Pons (tissue), 1 donor: Measurements from ENCODE around the gene ATP2A1.
"Not testable (repeated sequence)": the region's sequence is repeated elsewhere in the genome, so short reads cannot be mapped to it uniquely, and the experiment has no call there.

Experiments
- DNase-seq: peaks from one replicate; pipeline ENCODE4 v3.0.0-alpha.2; 2016; ENCODE audit warnings: low spot score

ATP2A1 gene

DNA sequence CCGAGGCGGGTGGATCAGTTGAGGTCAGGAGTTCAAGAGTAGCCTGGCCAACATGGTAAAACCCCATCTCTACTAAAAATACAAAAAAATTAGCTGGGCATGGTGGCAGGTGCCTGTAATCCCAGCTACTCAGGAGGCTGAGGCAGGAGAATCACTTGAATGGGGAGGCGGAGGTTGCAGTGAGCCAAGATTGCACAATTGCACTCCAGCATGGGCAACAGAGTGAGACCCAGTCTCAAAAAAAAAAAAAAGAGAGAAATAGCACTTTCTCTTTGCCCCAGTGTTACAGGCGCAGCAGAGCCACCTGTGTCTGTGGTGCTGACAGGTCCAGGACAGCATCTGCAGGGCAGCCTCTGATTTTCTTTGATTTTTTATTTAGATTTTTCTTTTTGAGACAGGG lies 3.3 kb downstream of the ATP2A1 start:
- DNase-seq: not testable (repeated sequence)

DNA sequence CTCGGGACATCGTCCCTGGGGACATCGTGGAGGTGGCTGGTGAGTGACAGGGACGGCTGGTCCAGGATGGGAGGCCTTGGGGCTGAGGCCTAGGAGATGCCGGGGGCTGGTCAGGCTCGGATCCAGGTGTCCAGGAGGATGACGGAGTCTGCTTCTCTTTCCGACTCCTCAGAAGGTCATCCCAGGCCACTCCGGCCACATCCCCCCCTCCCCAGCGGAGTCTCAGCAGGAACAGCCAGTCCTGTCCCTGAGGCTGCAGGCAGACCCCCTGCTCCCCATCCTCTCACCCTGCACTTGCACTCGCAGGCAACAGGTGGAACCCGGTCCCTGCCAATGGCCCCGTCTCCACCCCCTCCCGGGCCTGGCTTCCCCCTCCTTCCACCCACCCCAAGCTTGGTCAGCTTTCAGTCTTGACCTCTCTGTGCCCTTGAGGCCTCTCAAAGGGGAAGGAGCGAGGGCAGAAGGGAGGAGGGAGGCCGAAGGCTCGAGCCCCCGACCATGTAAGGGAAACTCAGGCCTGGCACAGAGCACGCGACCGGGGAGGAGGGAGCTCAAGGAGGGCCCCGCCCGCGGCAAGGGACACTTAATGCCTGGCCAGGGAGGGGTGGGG lies 4.4 kb downstream of the ATP2A1 start:
- no peak for DNase-seq

DNA sequence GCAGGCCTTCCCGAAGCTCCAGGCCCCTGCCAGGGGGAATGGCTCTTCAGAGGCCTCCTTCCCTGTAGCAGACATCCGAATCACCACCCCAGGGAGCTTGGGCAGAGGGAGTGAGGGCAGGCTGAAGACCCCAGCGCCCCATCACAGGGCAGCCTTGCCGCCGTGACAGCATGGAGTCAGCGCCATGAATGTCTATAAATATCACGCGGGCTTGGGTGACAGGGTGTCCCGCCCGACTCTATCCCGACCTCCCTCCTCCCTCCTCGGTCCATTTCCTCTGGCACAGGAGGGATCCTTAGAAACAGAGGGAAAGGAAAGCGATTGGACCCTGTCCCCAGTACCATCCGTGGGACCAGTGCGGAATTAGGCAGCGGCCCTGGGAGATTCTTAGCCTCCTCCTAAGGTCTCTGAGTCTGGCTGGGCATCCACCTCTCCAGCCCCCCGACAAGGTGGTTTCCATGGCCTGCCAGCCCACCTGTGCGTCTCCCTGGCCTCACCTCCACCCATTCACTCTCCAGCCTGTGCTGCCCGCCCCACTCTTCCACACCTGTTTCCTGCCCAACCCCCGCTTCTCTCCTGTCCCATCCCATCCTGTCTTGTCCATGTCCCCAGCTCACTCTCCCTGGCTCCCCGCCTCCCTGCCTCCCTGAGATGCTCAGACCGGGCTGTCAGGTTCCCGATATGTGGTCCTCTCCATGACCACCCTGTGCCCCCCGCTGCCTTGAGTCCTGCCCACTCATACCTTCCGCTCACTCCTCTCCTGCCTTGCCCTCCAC lies 5.1 kb downstream of the ATP2A1 start:
- DNase-seq: no peak

DNA sequence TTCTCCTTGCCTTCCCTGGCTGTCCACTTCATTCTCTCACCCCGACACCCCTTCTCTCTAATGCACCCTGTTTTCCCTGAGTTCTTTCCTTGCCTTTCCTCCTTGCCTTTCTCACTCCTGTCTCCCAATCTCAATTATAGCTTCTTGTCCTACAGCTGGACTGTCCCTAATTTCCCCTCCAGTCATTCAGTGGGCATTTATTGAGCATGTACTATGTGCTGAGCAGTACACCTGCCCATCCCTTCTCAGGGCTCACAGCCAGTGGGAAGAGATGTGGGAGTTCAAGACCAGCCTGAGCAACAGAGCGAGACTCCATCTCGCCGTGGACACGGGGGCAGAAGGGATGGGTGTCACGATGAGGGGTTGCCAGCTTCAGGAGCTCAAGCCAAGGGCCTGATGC lies 5.8 kb downstream of the ATP2A1 start:
- no peak for DNase-seq

DNA sequence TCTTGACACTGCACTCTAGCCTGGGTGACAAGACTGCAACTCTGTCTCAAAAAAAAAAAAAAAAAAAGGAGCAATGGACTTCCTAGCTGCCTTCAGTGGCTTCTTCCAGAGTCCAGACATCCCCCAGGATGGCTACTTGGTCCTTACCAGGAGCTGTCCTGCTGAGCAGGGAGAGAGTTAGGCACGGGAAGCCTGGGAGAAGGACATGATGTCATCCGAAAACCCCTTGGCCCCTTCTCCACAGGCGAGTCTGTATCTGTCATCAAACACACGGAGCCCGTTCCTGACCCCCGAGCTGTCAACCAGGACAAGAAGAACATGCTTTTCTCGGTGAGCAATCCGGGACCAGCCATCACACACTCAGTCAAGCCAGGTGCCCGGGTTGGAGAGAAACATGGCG lies 8.7 kb downstream of the ATP2A1 start:
- DNase-seq: no peak

DNA sequence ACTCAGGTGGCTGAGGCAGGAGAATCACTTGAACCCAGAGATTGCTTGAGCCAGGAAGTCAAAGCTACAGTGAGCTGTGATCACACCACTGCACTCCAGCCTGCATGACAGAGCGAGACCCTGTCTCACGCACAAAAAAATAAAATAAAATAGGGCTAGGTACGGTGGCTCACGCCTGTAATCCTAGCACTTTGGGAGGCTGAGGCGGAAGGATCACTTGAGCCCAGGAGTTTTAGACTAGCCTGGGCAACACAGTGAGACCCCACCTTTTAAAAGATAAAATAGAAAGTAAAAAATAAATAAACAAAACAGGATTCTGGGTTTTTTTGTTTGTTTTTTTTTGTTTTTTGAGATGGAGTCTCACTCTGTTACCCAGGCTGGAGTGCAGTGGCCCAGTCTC lies 12.1 kb downstream of the ATP2A1 start:
- DNase-seq: not testable (repeated sequence)

DNA sequence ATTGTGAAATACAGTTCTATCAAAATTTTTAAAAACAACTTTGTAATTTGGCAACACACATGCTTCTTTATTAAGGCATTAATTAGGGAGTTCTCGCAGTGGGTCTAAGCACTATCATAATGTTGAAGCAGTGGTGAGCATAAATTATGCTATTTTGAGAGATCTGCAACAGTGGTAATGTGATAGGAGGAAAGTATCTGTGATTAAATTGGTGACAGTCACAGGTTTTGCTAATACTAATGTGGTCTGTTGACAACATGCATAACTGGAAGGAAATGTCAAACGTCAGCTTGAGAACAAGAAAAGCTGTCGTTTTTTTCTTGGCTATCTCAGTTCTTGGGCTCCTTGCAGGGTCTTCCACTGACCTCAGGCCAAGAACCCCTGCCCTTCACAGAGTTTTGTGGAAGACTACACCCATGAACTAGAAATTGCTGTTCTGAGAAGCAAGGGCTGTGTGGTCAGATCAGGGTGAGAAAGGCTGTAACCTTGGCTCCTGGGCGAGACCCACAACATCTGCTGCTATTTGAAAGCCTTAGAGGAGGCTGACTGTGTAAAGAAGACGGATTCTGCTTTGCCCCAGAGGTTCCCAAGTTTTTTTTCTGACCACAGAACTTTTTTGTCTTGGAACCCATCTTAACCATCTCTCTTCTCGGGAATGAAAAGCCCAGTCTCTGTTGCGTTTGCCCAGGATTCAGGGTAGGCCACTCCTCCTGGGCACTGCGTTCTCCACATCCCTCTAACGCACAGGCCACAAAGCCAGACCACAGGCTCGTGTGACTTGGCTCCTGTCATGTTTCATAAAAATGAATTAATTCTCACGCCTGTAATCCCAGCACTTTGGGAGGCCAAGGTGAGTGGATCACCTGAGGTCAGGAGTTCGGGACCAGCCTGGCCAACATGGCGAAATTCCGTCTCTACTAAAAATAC lies 13.9 kb downstream of the ATP2A1 start:
- no peak for DNase-seq

DNA sequence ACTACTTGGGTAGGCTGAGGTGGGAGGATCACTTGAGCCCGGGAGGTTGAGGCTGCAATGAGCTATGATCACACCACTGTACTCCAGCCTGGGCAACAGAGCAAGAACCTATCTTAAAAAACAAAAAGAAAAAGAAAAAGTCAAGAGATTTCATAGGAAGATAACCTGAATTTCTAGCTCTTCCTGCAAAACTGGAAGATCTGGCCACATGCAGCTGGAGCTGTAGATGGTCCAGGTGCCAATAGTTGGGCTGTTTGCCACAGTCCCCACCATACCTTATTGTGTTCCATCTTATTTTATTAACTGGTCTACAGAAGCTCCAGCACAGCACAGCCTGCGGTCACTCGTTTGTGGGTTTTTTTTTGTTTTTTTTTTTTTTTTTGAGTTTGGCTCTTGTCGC lies 15.0 kb downstream of the ATP2A1 start:
- DNase-seq: no peak

DNA sequence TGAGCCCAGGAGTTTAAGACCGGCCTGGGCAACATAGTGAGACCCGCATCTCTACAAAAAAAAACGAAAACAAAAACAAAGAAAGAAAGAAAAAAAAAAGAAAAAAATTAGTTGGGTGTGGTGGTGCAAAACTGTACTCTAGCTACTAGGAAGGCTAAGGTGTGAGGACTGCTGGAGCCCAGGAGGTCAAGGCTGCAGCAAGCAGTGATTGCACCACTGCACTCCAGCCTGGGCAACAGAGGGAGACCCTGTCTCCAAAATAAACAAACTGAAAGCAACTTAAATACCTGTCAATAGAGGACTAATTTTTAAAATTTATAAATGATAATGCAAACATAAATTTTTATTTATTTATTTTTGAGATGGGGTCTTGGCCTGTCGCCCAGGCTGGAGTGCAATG lies 17.3 kb downstream of the ATP2A1 start:
- no peak for DNase-seq

DNA sequence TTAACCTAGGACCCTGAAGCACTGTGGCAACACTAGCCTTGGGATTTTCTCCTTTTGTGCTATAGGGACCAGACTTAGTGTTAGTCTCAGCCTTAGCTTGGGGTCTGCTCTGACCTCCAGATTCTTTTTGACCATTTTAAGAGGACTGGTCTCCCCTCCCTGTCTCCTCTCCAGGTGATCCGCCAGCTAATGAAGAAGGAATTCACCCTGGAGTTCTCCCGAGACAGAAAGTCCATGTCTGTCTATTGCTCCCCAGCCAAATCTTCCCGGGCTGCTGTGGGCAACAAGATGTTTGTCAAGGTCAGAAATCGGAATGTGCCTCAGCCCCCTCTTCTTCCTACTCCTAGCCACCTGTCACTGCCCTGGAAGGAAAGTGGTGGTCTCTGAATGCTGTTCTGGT lies 19.5 kb downstream of the ATP2A1 start:
- no peak for DNase-seq

DNA sequence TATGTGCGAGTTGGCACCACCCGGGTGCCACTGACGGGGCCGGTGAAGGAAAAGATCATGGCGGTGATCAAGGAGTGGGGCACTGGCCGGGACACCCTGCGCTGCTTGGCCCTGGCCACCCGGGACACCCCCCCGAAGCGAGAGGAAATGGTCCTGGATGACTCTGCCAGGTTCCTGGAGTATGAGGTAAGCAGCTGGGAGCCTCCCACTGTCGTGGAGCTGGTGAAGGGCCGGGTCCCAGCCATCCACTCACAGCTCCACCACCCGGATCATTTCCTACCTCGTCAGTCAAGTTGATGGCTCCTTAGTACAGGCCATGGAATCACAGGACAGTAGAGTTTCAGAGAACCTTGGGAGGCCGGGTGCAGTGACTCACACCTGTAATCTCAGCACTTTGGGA lies 20.0 kb downstream of the ATP2A1 start:
- no peak for DNase-seq

DNA sequence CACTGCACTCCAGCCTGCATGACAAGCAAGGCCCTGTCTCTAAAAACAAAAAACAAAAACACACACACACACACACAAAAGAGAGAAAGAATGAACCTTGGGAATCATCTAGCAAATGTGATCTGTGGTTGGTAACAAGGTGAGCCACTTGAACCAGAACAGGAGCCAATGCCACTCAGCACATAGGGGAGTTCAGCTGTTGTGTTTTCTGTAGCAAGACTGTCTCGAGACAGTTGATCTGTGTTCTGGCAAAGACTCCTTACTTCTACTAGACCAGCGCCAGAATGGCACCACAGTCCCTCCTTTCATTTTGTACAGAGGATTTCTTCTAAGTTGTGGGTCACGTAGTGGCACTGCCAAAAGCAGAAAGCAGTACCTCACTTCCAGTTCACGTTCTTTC lies 20.7 kb downstream of the ATP2A1 start:
- DNase-seq: no peak

DNA sequence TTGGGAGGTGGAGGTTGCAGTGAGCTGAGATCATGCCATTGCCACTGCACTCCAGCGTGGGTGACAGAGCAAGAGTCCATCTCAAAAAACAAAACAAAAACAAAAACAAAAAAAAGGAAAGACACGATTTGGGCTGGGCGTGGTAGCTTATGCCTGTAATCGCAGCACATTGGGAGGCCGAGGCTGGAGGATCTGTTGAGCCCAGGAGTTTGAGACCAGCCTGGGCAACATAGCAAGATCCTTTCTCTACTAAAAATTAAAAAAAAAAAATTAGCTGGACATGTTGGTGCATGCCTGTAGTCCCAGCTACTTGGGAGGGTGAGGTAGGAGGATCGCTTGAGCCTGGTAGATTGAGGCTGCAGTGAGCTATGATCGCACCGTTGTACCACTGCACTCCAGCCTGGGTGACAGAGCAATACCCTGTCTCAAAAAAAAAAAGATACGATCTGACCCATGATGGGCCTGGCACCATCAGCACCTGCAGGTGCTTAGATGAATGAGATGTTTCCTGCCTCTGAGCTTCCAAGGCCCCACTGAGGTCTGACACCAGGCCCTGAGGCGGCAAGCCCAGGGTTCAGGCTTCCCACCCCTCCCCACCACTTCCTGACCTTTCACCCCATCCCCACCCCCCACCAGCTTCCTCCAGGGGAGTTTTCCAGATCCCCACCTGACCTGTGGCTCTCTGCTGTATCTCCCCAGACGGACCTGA lies 21.7 kb downstream of the ATP2A1 start:
- DNase-seq: no peak

DNA sequence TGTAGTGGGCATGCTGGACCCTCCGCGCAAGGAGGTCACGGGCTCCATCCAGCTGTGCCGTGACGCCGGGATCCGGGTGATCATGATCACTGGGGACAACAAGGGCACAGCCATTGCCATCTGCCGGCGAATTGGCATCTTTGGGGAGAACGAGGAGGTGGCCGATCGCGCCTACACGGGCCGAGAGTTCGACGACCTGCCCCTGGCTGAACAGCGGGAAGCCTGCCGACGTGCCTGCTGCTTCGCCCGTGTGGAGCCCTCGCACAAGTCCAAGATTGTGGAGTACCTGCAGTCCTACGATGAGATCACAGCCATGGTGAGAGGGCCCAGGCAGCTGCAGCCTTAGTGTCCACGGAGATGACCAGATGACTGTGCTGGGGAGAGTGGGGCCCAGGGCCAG lies 22.3 kb downstream of the ATP2A1 start:
- DNase-seq: no peak

DNA sequence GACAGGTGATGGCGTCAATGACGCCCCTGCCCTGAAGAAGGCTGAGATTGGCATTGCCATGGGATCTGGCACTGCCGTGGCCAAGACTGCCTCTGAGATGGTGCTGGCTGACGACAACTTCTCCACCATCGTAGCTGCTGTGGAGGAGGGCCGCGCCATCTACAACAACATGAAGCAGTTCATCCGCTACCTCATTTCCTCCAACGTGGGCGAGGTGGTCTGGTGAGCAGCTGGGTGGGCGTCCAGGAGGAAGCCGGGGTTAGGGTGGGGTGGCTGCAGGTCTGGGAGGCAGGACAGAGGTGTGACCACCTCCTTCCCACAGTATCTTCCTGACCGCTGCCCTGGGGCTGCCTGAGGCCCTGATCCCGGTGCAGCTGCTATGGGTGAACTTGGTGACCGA lies 23.6 kb downstream of the ATP2A1 start:
- DNase-seq: no peak

DNA sequence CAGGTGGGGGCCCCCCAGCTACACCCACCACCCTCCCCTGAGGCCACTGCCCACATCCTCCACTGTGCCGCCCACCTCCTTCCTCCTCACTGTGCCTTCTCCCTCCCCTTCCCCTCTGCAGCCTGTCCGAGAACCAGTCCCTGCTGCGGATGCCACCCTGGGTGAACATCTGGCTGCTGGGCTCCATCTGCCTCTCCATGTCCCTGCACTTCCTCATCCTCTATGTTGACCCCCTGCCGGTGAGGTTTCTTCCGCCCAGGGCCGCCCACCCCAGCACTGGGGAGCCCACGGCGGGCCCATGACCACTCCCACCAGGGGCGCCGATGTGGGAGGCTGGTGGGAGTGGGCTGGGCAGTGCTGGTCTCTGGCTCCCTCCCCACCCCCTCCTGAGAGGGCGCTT lies 24.6 kb downstream of the ATP2A1 start:
- DNase-seq: no peak

DNA sequence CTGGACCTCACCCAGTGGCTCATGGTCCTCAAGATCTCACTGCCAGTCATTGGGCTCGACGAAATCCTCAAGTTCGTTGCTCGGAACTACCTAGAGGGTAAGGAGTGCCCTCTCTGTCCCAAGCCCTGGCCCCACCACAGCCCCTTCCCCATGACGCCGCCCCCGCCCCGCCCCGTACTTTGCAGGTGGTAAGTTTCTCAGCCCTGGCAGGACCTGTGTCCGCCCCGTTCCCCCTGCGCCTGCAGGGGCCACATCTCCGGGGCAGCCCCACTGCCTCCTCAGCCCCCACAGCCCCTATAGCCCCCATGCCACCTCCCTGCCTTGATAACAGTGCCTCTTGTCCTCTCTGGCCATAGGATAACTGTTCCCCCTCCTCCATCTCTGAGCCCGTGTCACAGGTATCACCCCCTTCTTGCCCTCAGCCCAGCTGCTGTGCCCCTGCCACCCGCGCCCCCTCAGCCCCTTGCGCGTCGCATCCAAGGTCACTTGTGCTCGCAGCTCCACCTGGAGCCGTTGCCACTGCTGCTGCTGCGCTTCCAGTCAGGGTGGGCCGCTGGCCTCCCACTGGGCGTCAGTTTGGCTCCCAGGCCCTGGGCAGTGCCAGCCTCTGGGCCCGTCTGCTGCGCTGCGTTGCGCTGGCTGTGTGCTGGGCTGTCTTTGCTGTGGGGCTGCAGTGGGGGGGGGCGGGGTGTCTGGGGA lies 25.2 kb downstream of the ATP2A1 start:
- DNase-seq: no peak

DNA sequence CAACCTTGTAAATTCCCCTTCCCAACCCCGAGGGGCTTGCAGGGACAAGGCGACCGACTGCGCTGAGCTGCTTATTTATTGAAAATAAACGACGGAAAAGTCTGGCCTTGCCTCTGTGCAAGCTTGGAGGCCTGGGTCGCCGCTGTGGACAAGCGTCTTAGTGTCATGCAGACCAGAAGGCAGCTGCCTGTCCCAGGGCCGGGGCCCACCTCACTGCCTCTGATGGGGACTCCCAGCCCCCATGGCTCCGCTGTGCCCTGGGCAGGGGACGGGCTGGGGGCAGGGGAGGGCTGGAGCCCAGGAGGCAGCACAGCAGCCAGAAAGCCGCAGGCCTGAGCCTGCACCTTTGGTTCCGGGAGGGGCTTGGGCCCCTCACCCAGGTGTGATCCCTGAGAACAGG lies 26.1 kb downstream of the ATP2A1 start:
- no peak for DNase-seq

DNA sequence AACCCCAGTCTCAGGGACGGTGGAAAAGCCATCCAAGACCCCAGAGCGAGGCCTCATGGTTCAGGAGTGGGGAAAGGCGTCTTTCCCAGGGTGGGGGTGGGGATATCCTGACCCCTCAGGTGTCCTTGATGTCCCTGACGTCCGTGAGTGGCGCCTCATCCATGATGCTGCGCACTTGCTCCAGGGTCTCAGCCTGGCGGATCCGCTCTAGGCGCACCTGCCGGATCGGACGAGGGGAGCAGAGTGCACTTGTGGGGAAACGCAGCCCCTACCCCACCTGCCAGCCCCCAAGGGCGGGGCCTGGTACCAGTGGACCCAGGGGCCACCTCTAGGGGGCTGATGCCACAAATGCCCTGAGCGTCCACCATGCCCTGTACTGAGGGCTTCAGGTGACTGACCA lies 26.5 kb downstream of the ATP2A1 start:
- no peak for DNase-seq

DNA sequence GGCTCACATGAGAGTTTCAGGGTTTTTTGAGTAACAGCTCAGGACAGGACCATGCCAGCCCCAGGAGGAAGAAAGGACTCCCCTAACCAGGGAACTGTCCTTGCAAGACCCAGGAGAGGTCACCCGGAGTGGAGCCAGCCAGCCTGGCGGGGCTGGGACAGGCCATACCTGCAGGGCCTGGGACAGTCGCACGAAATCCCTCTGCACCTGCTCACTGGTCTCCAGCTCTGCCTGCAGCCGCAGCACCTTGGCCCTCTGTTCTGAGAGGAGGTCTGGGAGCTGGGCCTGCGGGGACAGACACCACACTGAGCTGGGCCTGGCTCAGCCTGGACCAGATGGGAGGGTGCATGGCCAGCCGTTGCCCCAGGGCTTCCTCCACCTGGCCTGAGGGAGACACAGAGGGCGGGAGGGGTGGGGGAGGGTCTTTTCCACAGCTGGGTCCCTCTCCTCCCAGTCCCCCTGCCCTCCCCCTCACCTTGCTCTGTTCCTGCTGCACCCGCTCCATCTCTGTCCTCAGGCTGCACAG lies 27.0 kb downstream of the ATP2A1 start:
- no peak for DNase-seq

DNA sequence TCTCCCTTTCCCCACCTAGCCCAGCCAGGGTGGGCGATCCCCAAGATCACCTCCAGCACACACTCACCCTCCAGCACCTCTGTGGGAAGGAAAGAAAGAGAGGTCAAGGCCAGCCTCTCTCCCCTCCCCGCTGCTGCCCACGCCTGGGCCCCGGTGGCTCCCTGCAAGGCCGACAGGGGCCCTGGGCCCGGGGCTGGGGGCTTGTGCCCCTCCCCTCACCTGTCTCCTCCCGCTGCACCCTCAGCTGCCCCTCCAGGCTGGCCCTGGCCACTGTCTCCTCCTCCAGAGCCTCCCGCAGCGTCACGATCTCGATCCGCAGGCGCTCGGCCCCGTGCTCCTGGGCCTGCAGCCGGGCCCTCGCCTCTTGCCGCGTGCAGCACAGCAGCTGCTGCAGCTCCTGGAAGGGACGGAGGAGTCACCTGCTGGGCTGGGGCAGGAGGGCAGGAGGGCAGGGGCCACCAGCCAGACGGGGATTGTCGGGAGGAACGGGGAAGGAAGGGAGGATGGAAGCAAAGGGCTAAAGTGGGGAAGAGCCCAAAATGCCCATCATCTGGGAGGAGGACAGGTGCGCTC lies 27.6 kb downstream of the ATP2A1 start:
- DNase-seq: no peak
